Breast epithelium (tissue), 4 donors: ENCODE measurements around the gene MLLT6. TPM values are rescaled to one million over a fixed set of nuclear protein-coding genes. Genes with fewer than 3 reads are reported as not detected.

Source experiments
- DNase-seq, 2 donors: peaks; one replicate each; pipeline ENCODE4 v3.0.0-alpha.2; 2019; ENCODE audit warnings: low spot score in 2 of 2
- H3K27ac ChIP-seq, 2 donors: fragments of 200-600 bp; sonication (generic) in 1 of 2; one replicate each; pipeline ENCODE4 v1.5.1; 2016 to 2019; ENCODE audit warnings: mild to moderate bottlenecking in 1 of 2
- H3K27me3 ChIP-seq, 2 donors: fragments of 200-600 bp; sonication (generic) in 1 of 2; one replicate each; pipeline versions ENCODE4 v1.5.1 to v1.6.0; 2017 to 2019; ENCODE audit warnings: control low read depth in 1 of 2, mild to moderate bottlenecking in 1 of 2
- H3K36me3 ChIP-seq: fragments of 200-600 bp; one replicate; pipeline ENCODE4 v1.5.1; 2019
- H3K4me1 ChIP-seq, 2 donors: fragments of 200-600 bp; sonication (generic); one replicate each; pipeline ENCODE4 v1.5.1; 2016 to 2019; ENCODE audit warnings: control low read depth in 1 of 2
- H3K4me3 ChIP-seq, 3 donors: fragments of 200-600 bp; sonication (generic); 1 replicate in 2 of 3; 2 replicates in 1 of 3; pipeline ENCODE4 v1.5.1; 2016 to 2019; ENCODE audit warnings: mild to moderate bottlenecking in 3 of 3, moderate library complexity in 2 of 3
- H3K9me3 ChIP-seq, 2 donors: fragments of 200-600 bp; sonication (generic) in 1 of 2; one replicate each; pipeline ENCODE4 v1.5.1; 2016 to 2019; ENCODE audit warnings: control low read depth in 1 of 2
- CTCF ChIP-seq, 3 donors: fragments of 450-650 bp; IDR thresholded peaks; one replicate each; pipeline ENCODE4 v1.5.1; 2016 to 2017; ENCODE audit warnings: antibody characterized with exemption in 3 of 3, mild to moderate bottlenecking in 3 of 3, moderate library complexity in 3 of 3
- POLR2A ChIP-seq: fragments of 450-650 bp; IDR thresholded peaks from one replicate; pipeline ENCODE4 v1.6.1; 2016; ENCODE audit warnings: antibody characterized with exemption, mild to moderate bottlenecking, moderate library complexity
- POLR2AphosphoS5 ChIP-seq, 3 donors: sonication (generic); formaldehyde crosslinking; IDR thresholded peaks; one replicate each; pipeline ENCODE4 v1.6.1; 2017; ENCODE audit warnings: antibody characterized with exemption in 3 of 3
- intact Hi-C: fragments of 100-400 bp; cut with DNase I; formaldehyde crosslinking; loops from one replicate; pipeline ENCODE4 v1.15.1; 2023; ENCODE audit warnings: low total_unique reads
- total RNA-seq, 3 donors: library from RNA; depleted of rRNA; stranded (reverse); fragments of >200 nt; gene quantifications; one replicate each; pipeline ENCODE4 v1.1.0, GENCODE V29; 2016

MLLT6 gene
- total RNA-seq, 3 donors from 2014 or later: 41.9 to 101 (median 90.5) TPM

GRCh38 chr17:38709104-38709820 lies 4.2 kb downstream of the MLLT6 start:
- TF ChIP-seq POLR2A (no peak), CTCF (IDR thresholded peaks at IDR 0.05) (no peak), POLR2AphosphoS5 (IDR thresholded peaks at IDR 0.05) (no peak)
- Histone ChIP-seq H3K27me3 (no peaks in the 10 kb centered on the region), H3K9me3 (no peaks in the 10 kb centered on the region), H3K4me1 (no peaks in the 10 kb centered on the region), H3K4me3 (no peak overlapping the region), H3K27ac (no peak overlapping the region), H3K36me3 (peaks cover 19% of the 10 kb centered on the region)
- no peak for DNase-seq
- intact Hi-C loops: no loop called here

GRCh38 chr17:38709864-38710603 lies 5.0 kb downstream of the MLLT6 start:
- Histone ChIP-seq H3K36me3 (peaks cover 19% of the 10 kb centered on the region), H3K4me1 (no peaks in the 10 kb centered on the region), H3K27me3 (no peaks in the 10 kb centered on the region), H3K9me3 (no peaks in the 10 kb centered on the region), H3K4me3 (no peak overlapping the region), H3K27ac (no peak overlapping the region)
- DNase-seq: no peak
- TF ChIP-seq CTCF (IDR thresholded peaks at IDR 0.05) (no peak), POLR2AphosphoS5 (IDR thresholded peaks at IDR 0.05) (no peak), POLR2A (no peak)
- intact Hi-C loops: no loop called here

- Histone ChIP-seq H3K27me3 (no peaks in the 10 kb centered on the region), H3K27ac (no peak overlapping the region), H3K9me3 (no peaks in the 10 kb centered on the region), H3K4me3 (no peak overlapping the region), H3K36me3 (peaks cover 19% of the 10 kb centered on the region), H3K4me1 (no peaks in the 10 kb centered on the region)
- no peak for TF ChIP-seq POLR2A
- TF ChIP-seq POLR2AphosphoS5 (IDR thresholded peaks at IDR 0.05): no peak
- TF ChIP-seq CTCF (IDR thresholded peaks at IDR 0.05): no peak
- intact Hi-C loops: no loop called here
- no peak for DNase-seq
These were observed 5.5 kb downstream of the MLLT6 start for GRCh38 chr17:38710604-38710962.

GRCh38 chr17:38710985-38711384 lies 5.9 kb downstream of the MLLT6 start:
- no peaks in the 10 kb centered on the region for H3K27me3 ChIP-seq
- no peak overlapping the region for H3K4me3 ChIP-seq
- no peaks in the 10 kb centered on the region for H3K4me1 ChIP-seq
- peaks cover 19% of the 10 kb centered on the region for H3K36me3 ChIP-seq
- no peaks in the 10 kb centered on the region for H3K9me3 ChIP-seq
- intact Hi-C loops: no loop called here
- no peak overlapping the region for H3K27ac ChIP-seq
- DNase-seq: no peak
- TF ChIP-seq POLR2AphosphoS5 (IDR thresholded peaks at IDR 0.05) (no peak), CTCF (IDR thresholded peaks at IDR 0.05) (no peak), POLR2A (no peak)
